Lung (tissue), 12 donors: Measurements from ENCODE around the gene ETDB. TPM values are rescaled to one million over a fixed set of nuclear protein-coding genes. Genes with fewer than 3 reads are reported as not detected.

Experiments
- ATAC-seq: fragments of 200-7000 bp; cut with Tn5 transposase; one replicate; pipeline ENCODE4 v1.9.1; 2020; ENCODE audit warnings: moderate number of reproducible peaks; ENCODE audit not compliant: insufficient read depth, low FRiP score
- DNase-seq, 3 donors: peaks; one replicate each; pipeline ENCODE4 v3.0.0-alpha.2; 2013 to 2017
- H3K27ac ChIP-seq, 2 donors: one replicate each; pipeline ENCODE4 v1.5.1; 2013; ENCODE audit warnings: mild to moderate bottlenecking in 2 of 2, moderate library complexity in 2 of 2, control low read depth in 1 of 2, inconsistent platforms in 1 of 2, low read depth in 1 of 2, low read length in 1 of 2
- H3K27me3 ChIP-seq, 3 donors: one replicate each; pipeline ENCODE4 v1.5.1; 2013; ENCODE audit warnings: low read length in 2 of 3; ENCODE audit not compliant: control insufficient read depth in 3 of 3, insufficient read depth in 3 of 3
- H3K36me3 ChIP-seq, 4 donors: one replicate each; pipeline ENCODE4 v1.5.1; 2013; ENCODE audit warnings: low read length in 4 of 4, mild to moderate bottlenecking in 1 of 4, moderate library complexity in 1 of 4; ENCODE audit not compliant: control insufficient read depth in 4 of 4, insufficient read depth in 4 of 4
- H3K4me1 ChIP-seq, 5 donors: one replicate each; pipeline ENCODE4 v1.5.1; 2013; ENCODE audit warnings: low read length in 5 of 5, mild to moderate bottlenecking in 2 of 5, moderate library complexity in 1 of 5; ENCODE audit not compliant: control insufficient read depth in 5 of 5, insufficient read depth in 5 of 5
- H3K4me3 ChIP-seq: one replicate; pipeline ENCODE4 v1.5.1; 2013; ENCODE audit warnings: mild to moderate bottlenecking, control low read depth, moderate library complexity
- H3K9ac ChIP-seq, 2 donors: one replicate each; pipeline ENCODE4 v1.5.1; 2013; ENCODE audit warnings: low read length in 2 of 2, control low read depth in 1 of 2; ENCODE audit not compliant: insufficient read depth in 1 of 2
- H3K9me3 ChIP-seq, 4 donors: one replicate each; pipeline ENCODE4 v1.5.1; 2013; ENCODE audit warnings: low read length in 3 of 4, mild to moderate bottlenecking in 1 of 4, moderate library complexity in 1 of 4; ENCODE audit not compliant: control insufficient read depth in 4 of 4, insufficient read depth in 3 of 4
- CTCF ChIP-seq: IDR thresholded peaks from 2 replicates; pipeline ENCODE4 v1.5.1; 2012; ENCODE audit warnings: mild to moderate bottlenecking; ENCODE audit errors: control extremely low read depth, extremely low read depth
- WGBS, 2 donors: extraction: QIAGEN DNeasy Blood & Tissue Kit; methylation state at CpG; one replicate each; pipeline ENCODE4 v1.1.7; 2013; 5-methylcytosine and 5-hydroxymethylcytosine counted together
- polyA plus RNA-seq, 2 donors: library from polyadenylated mRNA; stranded (reverse); fragments of 200-250 nt; gene quantifications; one replicate each; pipeline ENCODE4 v1.2.1, GENCODE V29; 2013
- total RNA-seq, 2 donors: library from RNA; depleted of rRNA in 1 of 2; stranded (reverse); fragments of >200 nt in 1 of 2; gene quantifications; one replicate each; pipeline ENCODE4 v1.2.1, GENCODE V29; 2014 to 2021
- donor health status: control.
- donor health status: control.
- donor health status: Bipolar disorder and iron deficiency.
- donor health status: healthy.
- donor health status: DM: yes; HTN: yes; CAD: no.

Gene ETDB
- total and polyA plus RNA-seq, 4 donors = not detected

GRCh38 chrX:135081693-135082404 lies 38.5 kb downstream of the ETDB start:
- no peak overlapping the region for H3K4me3 ChIP-seq
- H3K4me1 ChIP-seq = no peaks in the 10 kb centered on the region
- no peak overlapping the region for H3K9ac ChIP-seq
- no peak overlapping the region for H3K27ac ChIP-seq
- ATAC-seq (no peak), DNase-seq (no peak)
- TF ChIP-seq CTCF = no peak
- WGBS, 2 donors = 57 to 80% methylated on average over 2 of the region's 2 CpGs
- H3K27me3 ChIP-seq = peaks cover 0 to 2% (median 0%) of the 10 kb centered on the region in 3 donors
- H3K36me3 ChIP-seq = no peaks in the 10 kb centered on the region
- no peaks in the 10 kb centered on the region for H3K9me3 ChIP-seq

Other genes starting within 250 kb of the ETDB start
- gene MOSPD1, start 205.3 kb downstream of the ETDB start, total RNA-seq = 10 to 100 TPM in 1 of 2 donors, 1 to 10 TPM in 1; 9.1 to 21.2 TPM
- gene MOSPD1, start 205.3 kb downstream of the ETDB start, polyA plus RNA-seq = 1 to 10 TPM; 6.7 to 7.2 TPM
- gene SMIM10, start 129.5 kb downstream of the ETDB start, total RNA-seq = 1 to 10 TPM; 4.0 to 5.7 TPM
- gene SMIM10, start 129.5 kb downstream of the ETDB start, polyA plus RNA-seq = 1 to 10 TPM; 5.7 to 6.6 TPM
- 10 to 100 TPM in 1 of 2 donors, 1 to 10 TPM in 1; 8.2 to 19.4 TPM for gene RTL8B, start 98.0 kb downstream of the ETDB start, total RNA-seq
- 10 to 100 TPM; 11.8 to 17.3 TPM for gene RTL8B, start 98.0 kb downstream of the ETDB start, polyA plus RNA-seq
- 100 to 1,000 TPM in 1 of 2 donors, 10 to 100 TPM in 1; 35.8 to 116 TPM for gene RTL8C, start 88.2 kb downstream of the ETDB start, total RNA-seq
- 10 to 100 TPM; 78.5 to 95.5 TPM for gene RTL8C, start 88.2 kb downstream of the ETDB start, polyA plus RNA-seq
- 10 to 100 TPM; 14.6 to 39.1 TPM for gene RTL8A, start 68.4 kb downstream of the ETDB start, total RNA-seq
- 100 to 1,000 TPM in 1 of 2 donors, 10 to 100 TPM in 1; 56.3 to 142 TPM for gene RTL8A, start 68.4 kb downstream of the ETDB start, polyA plus RNA-seq
- 1 to 10 TPM; 3.2 to 3.7 TPM for gene SMIM10L2B, start 21.8 kb downstream of the ETDB start, total RNA-seq
- 1 to 10 TPM; 1.3 to 2.6 TPM for gene SMIM10L2B, start 21.8 kb downstream of the ETDB start, polyA plus RNA-seq
- gene CT55, start 50.9 kb upstream of the ETDB start, total RNA-seq = not detected
- not detected for gene CT55, start 50.9 kb upstream of the ETDB start, polyA plus RNA-seq
- not detected for gene ETDA, start 131.5 kb upstream of the ETDB start, total RNA-seq
- gene ETDA, start 131.5 kb upstream of the ETDB start, polyA plus RNA-seq = not detected
- not detected for gene ETDC, start 189.0 kb upstream of the ETDB start, total RNA-seq
- gene ETDC, start 189.0 kb upstream of the ETDB start, polyA plus RNA-seq = not detected
- gene ZNF75D, start 223.6 kb upstream of the ETDB start, total RNA-seq = 10 to 100 TPM; 10.3 to 25.3 TPM
- 1 to 10 TPM; 5.9 to 9.4 TPM for gene ZNF75D, start 223.6 kb upstream of the ETDB start, polyA plus RNA-seq
- 10 to 100 TPM in 1 of 2 donors, 1 to 10 TPM in 1; 5.9 to 16.8 TPM for gene ZNF449, start 224.3 kb upstream of the ETDB start, total RNA-seq
- gene ZNF449, start 224.3 kb upstream of the ETDB start, polyA plus RNA-seq = 1 to 10 TPM; 1.9 to 4.9 TPM